Measurements from ENCODE around the gene MYRIP.

- no peak for TF ChIP-seq NR1H2 (CRISPR knock-in tag; IDR thresholded peaks at IDR 0.05)
- no peak for TF ChIP-seq MAX (CRISPR knock-in tag; IDR thresholded peaks at IDR 0.05)
- TF ChIP-seq CBFB (CRISPR knock-in tag; IDR thresholded peaks at IDR 0.05; ENCODE audit: low read depth): no peak
- no peak for TF ChIP-seq CTCF (IDR thresholded peaks at IDR 0.05)
- no peak for TF ChIP-seq USF1 (CRISPR knock-in tag; IDR thresholded peaks at IDR 0.05)
- no peak for TF ChIP-seq ATF2 (CRISPR knock-in tag; IDR thresholded peaks at IDR 0.05; ENCODE audit: borderline replicate concordance, low read depth)
- no peak for TF ChIP-seq ELF4 (CRISPR knock-in tag; IDR thresholded peaks at IDR 0.05; ENCODE audit: low read depth)
- no peak for TF ChIP-seq ZNF512 (CRISPR knock-in tag; IDR thresholded peaks at IDR 0.05; ENCODE audit: borderline replicate concordance)
- TF ChIP-seq ZNF416 (CRISPR knock-in tag; IDR thresholded peaks at IDR 0.05): no peak
- TF ChIP-seq CREB1 (CRISPR knock-in tag; IDR thresholded peaks at IDR 0.05): no peak
- TF ChIP-seq FOXJ3 (CRISPR knock-in tag; IDR thresholded peaks at IDR 0.05; ENCODE audit: borderline replicate concordance): no peak
- TF ChIP-seq ZNF281 (CRISPR knock-in tag; IDR thresholded peaks at IDR 0.05): no peak
- TF ChIP-seq CREM (CRISPR knock-in tag; IDR thresholded peaks at IDR 0.05): no peak
- no peak for TF ChIP-seq ESRRA (CRISPR knock-in tag; IDR thresholded peaks at IDR 0.05; ENCODE audit: borderline replicate concordance)
Observed at GRCh38 chr3:40237889-40238571, 428.6 kb downstream of the MYRIP start.
